VCaP (cell line): ENCODE data around the gene DEFB124.

Source experiments
- H3K27ac ChIP-seq: fragments of 450-650 bp; 2 replicates; pipeline ENCODE4 v1.5.1; 2017
- CTCF ChIP-seq: fragments of 450-650 bp; conservative IDR thresholded peaks from 2 replicates; pipeline ENCODE4 v1.5.1; 2017; ENCODE audit warnings: mild to moderate bottlenecking, moderate library complexity

Gene DEFB124

DNA sequence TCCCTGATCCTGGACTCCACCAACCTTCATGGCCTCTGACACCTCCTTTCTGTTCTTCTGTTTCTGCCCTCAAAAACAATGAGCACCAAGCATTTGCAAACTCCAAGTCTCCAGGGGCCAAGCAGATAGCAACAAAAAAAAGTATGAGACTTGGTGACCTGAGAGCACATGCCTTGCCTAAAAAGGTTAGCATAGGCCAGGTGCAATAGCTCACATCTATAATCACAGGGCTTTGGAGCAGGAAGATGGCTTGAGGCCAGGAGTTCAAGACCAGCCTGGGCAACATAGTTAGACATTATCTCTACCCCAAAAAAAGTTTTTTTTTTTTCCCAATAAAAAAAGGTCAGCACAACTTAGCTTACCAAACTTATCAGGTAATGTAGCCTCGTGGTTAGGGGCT is 25.6 kb upstream of the DEFB124 start:
- no peak for TF ChIP-seq CTCF
- H3K27ac ChIP-seq: no peak overlapping the region

DNA sequence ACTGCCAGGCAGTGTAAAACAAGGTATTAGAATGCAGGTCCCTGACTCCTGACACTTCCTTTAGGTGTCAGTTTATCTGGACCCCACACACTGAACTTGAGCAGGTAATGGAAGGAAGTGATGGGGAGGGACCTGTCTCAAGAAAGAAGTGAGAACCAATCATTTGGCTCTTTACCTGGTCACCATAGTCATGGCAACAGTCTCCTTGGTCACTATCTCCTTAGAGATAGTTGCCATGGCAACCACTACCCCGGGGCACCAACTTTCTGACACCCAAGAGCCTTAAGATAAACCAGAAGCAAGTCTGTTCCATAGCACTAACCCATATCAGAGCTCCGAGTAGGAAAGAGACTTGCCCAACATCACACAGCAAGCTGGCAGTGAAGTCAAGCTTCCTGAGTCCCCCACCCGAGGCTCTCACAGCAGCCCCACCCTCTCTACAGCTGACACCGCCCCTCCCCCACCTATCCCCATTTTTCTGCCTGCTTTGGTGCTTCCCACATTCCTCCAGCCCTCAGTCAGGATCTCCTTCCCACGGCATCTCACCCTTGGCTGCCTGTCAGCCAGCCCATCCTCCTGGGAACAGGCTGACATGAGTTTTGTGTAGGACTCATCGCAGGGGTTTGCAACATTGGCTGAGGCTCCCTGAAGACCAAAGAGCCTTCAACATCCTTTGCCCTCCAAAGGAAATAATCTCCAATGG is 23.1 kb upstream of the DEFB124 start:
- no peak overlapping the region for H3K27ac ChIP-seq
- TF ChIP-seq CTCF: no peak

GRCh38 chr20:31496761-31497295 is 21.9 kb upstream of the DEFB124 start:
- H3K27ac ChIP-seq: no peak overlapping the region

GRCh38 chr20:31494131-31494530 is 19.2 kb upstream of the DEFB124 start:
- no peak for TF ChIP-seq CTCF
- H3K27ac ChIP-seq: no peak overlapping the region

More at GRCh38 chr20:31496761-31497295, 21.9 kb upstream of the DEFB124 start:
- no peak for TF ChIP-seq CTCF

DNA sequence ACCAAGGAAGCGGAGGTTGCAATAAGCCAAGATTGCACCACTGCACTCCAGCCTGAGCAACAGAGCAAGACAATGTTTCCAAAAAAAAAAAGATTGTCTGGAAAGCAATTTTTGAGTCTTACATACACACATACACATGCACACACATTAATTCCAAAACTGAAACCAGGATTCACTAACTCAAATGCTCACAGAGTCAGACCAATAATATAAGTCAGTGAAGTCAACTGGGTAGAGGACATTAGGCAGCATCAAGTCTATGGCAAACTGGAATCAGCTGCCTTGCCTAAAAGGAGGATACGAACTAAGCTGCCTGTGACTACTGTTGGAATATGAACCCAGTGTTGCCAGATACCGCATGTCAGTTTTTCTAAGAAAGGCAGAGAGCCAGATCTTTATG is 15.8 kb upstream of the DEFB124 start:
- no peak overlapping the region for H3K27ac ChIP-seq
- TF ChIP-seq CTCF: no peak

DNA sequence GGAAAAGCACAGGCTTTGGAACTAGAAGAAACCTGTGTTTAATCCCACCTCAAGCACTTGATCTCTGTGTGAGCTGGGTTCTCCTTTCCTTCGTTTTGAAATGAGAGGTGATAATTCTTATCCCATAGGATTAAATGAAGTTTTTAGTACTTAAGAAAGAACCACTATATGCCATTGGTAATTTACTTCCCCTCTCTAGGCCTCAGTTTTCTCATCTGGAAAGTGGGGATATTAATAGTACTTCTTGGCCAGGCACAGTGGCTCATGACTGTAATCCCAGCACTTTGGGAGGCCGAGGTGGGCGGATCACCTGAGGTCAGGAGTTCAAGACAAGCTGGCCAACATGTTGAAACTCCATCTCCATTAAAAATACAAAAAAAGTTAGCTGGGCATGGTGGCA is 14.2 kb upstream of the DEFB124 start:
- H3K27ac ChIP-seq: no peak overlapping the region
- TF ChIP-seq CTCF: no peak

DNA sequence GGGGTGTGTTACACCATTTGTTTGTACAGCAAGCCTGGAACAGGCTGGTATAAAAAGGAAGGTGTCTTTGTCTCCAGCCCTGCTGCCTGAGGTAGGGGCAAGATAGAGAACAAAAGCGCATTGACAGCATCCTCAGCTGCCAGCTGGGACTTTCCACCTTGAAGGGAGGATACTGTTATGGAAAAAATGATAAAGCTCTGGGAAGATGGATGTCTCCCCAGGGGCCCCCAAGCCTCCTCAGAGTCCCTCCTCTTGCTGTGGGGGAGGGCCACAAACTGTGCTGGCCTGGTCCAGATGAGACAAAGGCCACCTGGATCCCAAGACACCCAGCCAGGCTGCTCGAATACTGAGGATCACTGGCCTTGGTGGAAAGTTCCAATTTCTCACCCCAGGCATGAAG is 13.2 kb upstream of the DEFB124 start:
- no peak overlapping the region for H3K27ac ChIP-seq
- TF ChIP-seq CTCF: no peak
